Gastrocnemius medialis (tissue), 4 donors: ENCODE data around the gene MMP14. TPM values are rescaled to one million over a fixed set of nuclear protein-coding genes. Genes with fewer than 3 reads are reported as not detected.
A peak's percentile ranks its signal among the peaks of the same experiment; 100 is the strongest.
"Not testable (repeated sequence)": the region's sequence is repeated elsewhere in the genome, so short reads cannot be mapped to it uniquely, and the experiment has no call there.

Experiments used
- ATAC-seq, 2 donors: fragments of 150-250 bp; one replicate each; pipeline ENCODE4 v1.9.1; 2016
- DNase-seq, 2 donors: peaks; one replicate each; pipeline ENCODE4 v3.0.0-alpha.2; 2019
- H3K27ac ChIP-seq, 4 donors: fragments of 200-600 bp; sonication (generic); 1 replicate in 1 of 4; 2 replicates in 3 of 4; pipeline ENCODE4 v1.5.1; 2016 to 2018; ENCODE audit warnings: mild to moderate bottlenecking in 2 of 4, moderate library complexity in 1 of 4
- H3K27me3 ChIP-seq, 3 donors: fragments of 200-600 bp; sonication (generic) in 2 of 3; 1 replicate in 1 of 3; 2 replicates in 2 of 3; pipeline versions ENCODE4 v1.5.1 to v1.6.0; 2016 to 2019; ENCODE audit warnings: mild to moderate bottlenecking in 1 of 3, moderate library complexity in 1 of 3
- H3K36me3 ChIP-seq, 2 donors: fragments of 200-600 bp; sonication (generic) in 1 of 2; one replicate each; pipeline ENCODE4 v1.5.1; 2017 to 2018
- H3K4me1 ChIP-seq, 2 donors: fragments of 200-600 bp; sonication (generic) in 1 of 2; one replicate each; pipeline ENCODE4 v1.5.1; 2016 to 2017; ENCODE audit warnings: mild to moderate bottlenecking in 2 of 2
- H3K4me3 ChIP-seq, 4 donors: fragments of 200-600 bp; sonication (generic) in 3 of 4; 1 replicate in 1 of 4; 2 replicates in 3 of 4; pipeline ENCODE4 v1.5.1; 2016 to 2019; ENCODE audit warnings: mild to moderate bottlenecking in 2 of 4
- H3K9me3 ChIP-seq, 3 donors: fragments of 200-600 bp; sonication (generic) in 2 of 3; 1 replicate in 1 of 3; 2 replicates in 2 of 3; pipeline ENCODE4 v1.5.1; 2016 to 2019
- POLR2A ChIP-seq, 2 donors: fragments of 450-650 bp; IDR thresholded peaks; one replicate each; pipeline ENCODE4 v1.6.1; 2017; ENCODE audit warnings: antibody characterized with exemption in 2 of 2, mild to moderate bottlenecking in 2 of 2, moderate library complexity in 2 of 2
- in situ Hi-C, 4 donors: fragments of 200-750 bp; cut with MboI; loops; one replicate each; pipeline versions ENCODE4 v1.15.0 to v1.8.0; 2017; ENCODE audit warnings: low sequenced_read_pairs in 4 of 4
- intact Hi-C: fragments of 100-400 bp; cut with DNase I; formaldehyde crosslinking; loops from one replicate; pipeline ENCODE4 v1.15.1; 2023; ENCODE audit warnings: low total_unique reads
- total RNA-seq, 4 donors: library from RNA; depleted of rRNA; stranded (reverse); fragments of >200 nt; gene quantifications; one replicate each; pipeline versions ENCODE4 v1.1.0 to v1.2.3, GENCODE V29; 2016
- TF ChIP-seq, protein P1 (sequence below), 5 experiments: fragments of 450-650 bp in 3 of 5; fragments of 200-600 bp in 2 of 5; sonication (generic) in 2 of 5; IDR thresholded peaks in 4 of 5; conservative IDR thresholded peaks in 1 of 5; 1 replicate in 4 of 5; 2 replicates in 1 of 5; pipeline ENCODE4 v1.5.1; 2016 to 2019; ENCODE audit warnings: antibody characterized with exemption in 5 of 5, mild to moderate bottlenecking in 3 of 5, moderate library complexity in 3 of 5

MMP14 gene
- total RNA-seq, 4 donors from 2014 or later: 14.9 to 29.7 (median 20.8) TPM

DNA sequence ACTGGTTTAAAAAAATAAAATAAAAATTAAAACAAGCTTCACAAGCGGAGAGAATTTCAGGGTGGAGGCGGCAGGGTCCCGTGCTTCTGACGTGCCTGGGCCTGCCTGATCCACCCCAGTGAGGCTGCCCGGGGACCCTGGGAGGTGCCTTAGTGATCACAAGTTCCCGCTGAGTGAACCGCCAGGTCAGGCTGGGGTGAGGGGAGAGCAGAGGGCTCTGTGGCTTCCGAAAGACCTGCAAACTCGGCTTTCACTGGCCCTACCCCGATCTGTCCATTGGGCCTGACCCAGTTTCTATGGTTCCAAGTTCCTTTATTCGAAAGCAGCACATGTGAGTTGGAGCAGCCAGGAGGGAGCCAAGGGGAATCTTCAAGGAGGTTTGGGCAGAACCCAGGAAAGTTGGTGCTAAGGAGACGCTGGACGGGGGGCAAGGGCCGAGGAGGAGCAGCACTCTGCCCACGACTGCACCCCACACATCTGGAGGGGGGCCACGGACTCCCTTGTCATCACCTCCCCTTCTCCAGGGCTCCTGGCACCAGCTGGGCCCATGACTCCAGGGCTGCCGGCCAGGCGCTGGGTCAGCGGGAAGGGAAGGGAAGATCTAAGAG is 12.9 kb downstream of the MMP14 start:
- H3K36me3 ChIP-seq: peaks cover 0 to 5% of the 10 kb centered on the region in 2 donors
- in situ Hi-C loops: no loop called here
- peak overlapping the region; percentile 69 to 80 (median 78) for H3K27ac ChIP-seq
- peak overlapping the region in 2 of 4 donors; percentile 8 to 21 for H3K4me3 ChIP-seq
- intact Hi-C loops: no loop called here
- H3K27me3 ChIP-seq: no peaks in the 10 kb centered on the region
- peak; percentile 48 to 51 for ATAC-seq
- peak in 1 of 2 donors; percentile 16 for TF ChIP-seq POLR2A (IDR thresholded peaks at IDR 0.05)
- TF ChIP-seq, protein P1, sequence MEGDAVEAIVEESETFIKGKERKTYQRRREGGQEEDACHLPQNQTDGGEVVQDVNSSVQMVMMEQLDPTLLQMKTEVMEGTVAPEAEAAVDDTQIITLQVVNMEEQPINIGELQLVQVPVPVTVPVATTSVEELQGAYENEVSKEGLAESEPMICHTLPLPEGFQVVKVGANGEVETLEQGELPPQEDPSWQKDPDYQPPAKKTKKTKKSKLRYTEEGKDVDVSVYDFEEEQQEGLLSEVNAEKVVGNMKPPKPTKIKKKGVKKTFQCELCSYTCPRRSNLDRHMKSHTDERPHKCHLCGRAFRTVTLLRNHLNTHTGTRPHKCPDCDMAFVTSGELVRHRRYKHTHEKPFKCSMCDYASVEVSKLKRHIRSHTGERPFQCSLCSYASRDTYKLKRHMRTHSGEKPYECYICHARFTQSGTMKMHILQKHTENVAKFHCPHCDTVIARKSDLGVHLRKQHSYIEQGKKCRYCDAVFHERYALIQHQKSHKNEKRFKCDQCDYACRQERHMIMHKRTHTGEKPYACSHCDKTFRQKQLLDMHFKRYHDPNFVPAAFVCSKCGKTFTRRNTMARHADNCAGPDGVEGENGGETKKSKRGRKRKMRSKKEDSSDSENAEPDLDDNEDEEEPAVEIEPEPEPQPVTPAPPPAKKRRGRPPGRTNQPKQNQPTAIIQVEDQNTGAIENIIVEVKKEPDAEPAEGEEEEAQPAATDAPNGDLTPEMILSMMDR (IDR thresholded peaks at IDR 0.05 in 4 of 5, conservative IDR thresholded peaks at IDR 0.05 in 1 of 5): no peak
- H3K4me1 ChIP-seq: peaks cover 42 to 47% of the 10 kb centered on the region in 2 donors
- DNase-seq: peak; percentile 50 to 66
- H3K9me3 ChIP-seq: no peaks in the 10 kb centered on the region

DNA sequence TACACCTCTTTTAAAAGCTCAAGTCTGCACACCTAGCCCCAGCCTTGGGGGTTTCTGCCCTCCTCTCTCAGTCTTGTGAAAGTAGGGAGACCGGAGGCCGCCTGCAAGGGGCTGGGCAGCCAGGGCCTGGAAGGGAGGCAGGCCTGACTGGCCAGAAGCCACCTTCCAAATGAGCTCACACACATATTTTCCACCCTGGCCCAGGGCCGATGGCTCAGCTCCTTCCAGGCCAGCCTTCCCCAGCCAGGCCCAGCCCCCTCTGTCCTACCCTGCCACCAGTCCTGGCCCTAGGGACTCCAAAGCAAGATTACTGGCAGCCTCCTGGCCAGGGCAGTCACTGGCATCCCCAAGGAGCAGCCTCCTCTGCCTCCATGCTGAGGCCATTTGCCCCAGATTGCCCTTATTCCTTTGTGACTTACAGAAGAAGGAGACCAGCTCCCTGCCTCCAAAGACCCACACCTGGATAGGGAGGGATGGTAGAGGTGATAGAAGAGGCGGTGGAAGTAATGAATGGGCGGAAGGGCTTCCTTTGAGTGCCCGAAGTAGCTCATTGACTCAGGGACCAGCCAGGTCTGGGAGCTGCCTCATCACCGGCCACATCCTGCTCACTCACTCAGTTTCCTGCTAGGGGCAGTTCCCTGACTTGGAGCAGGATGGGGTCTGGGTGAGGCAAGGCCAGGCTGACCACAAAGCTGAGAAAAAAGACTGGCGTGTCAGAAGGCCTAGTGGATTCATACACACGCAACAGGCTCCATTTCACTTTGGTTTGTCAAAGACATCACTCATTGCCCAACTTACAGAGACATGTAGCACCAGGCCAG is 14.8 kb downstream of the MMP14 start:
- Histone ChIP-seq H3K4me1 (peaks cover 42 to 47% of the 10 kb centered on the region in 2 donors), H3K27ac (peak overlapping the region; percentile 67 to 77 (median 72)), H3K27me3 (no peaks in the 10 kb centered on the region), H3K4me3 (no peak overlapping the region), H3K36me3 (no peaks in the 10 kb centered on the region), H3K9me3 (no peaks in the 10 kb centered on the region)
- intact Hi-C loops (loop anchor here (5.0 kb wide), 1 partner anchor 199 kb away; no protein-coding TSS in a partner anchor), in situ Hi-C loops (loop anchor here (10.0 to 25.0 kb wide), 3 partner anchors 286 to 464 kb away; no protein-coding TSS in a partner anchor)
- ATAC-seq (peak; percentile 28 to 35), DNase-seq (peak; percentile 67 to 79)
- no peak for TF ChIP-seq POLR2A (IDR thresholded peaks at IDR 0.05)
- TF ChIP-seq, protein P1 (IDR thresholded peaks at IDR 0.05 in 4 of 5, conservative IDR thresholded peaks at IDR 0.05 in 1 of 5): no peak

DNA sequence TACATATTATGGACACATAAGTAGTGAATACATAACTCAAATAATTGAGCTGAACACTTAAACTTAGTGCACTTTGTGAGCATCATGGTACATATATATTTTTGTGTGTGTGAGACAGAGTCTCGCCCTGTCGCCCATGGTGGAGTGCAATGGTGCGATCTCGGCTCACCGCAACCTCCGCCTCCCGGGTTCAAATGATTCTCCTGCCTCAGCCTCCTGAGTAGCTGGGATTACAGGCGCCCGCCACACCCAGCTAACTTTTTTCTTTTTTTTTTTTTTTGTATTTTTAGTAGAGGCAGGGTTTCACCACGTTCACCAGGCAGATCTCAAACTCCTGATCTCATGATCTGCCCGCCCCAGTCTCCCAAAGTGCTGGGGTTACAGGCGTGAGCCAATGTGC is 15.8 kb downstream of the MMP14 start:
- DNase-seq, H3K9me3 ChIP-seq, H3K36me3 ChIP-seq, H3K4me3 ChIP-seq, ATAC-seq, H3K27me3 ChIP-seq: not testable (repeated sequence)
- Histone ChIP-seq H3K27ac (peak overlapping the region in 1 of 4 donors; percentile 77), H3K4me1 (peaks cover 42 to 47% of the 10 kb centered on the region in 2 donors)
- intact Hi-C loops: loop anchor here (2.0 to 5.0 kb wide), 2 partner anchors 19 to 200 kb away; partner anchors contain the start of gene LRP10
- in situ Hi-C loops: loop anchor here (10.0 to 25.0 kb wide), 3 partner anchors 287 to 465 kb away; no protein-coding TSS in a partner anchor

DNA sequence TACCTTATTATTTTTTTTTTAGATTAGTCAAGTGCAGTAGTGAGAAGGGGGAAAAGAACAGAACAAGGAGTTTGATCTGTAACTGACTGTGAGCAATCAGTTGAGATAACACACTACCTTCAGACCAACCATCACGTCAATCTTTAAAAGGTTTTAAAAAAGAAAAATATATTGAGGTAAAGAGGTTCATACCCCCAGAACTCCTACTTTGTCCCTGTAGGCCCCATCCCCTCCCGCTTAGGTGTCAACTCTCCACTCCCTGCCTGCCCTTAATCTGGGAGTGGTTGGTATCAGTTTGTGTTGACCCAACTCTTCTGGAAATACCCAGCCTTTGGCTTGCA is 16.2 kb downstream of the MMP14 start:
- peaks cover 42 to 46% of the 10 kb centered on the region in 2 donors for H3K4me1 ChIP-seq
- in situ Hi-C loops: loop anchor here (10.0 to 25.0 kb wide), 3 partner anchors 288 to 465 kb away; no protein-coding TSS in a partner anchor
- no peaks in the 10 kb centered on the region for H3K36me3 ChIP-seq

More for the DNA sequence above, 16.2 kb downstream of the MMP14 start:
- no peaks in the 10 kb centered on the region for H3K27me3 ChIP-seq
- intact Hi-C loops: loop anchor here (2.0 to 5.0 kb wide), 2 partner anchors 18 to 200 kb away; partner anchors contain the start of gene LRP10
- H3K4me3 ChIP-seq: no peak overlapping the region
- DNase-seq (no peak), ATAC-seq (no peak)
- no peak for TF ChIP-seq POLR2A (IDR thresholded peaks at IDR 0.05)
- TF ChIP-seq, protein P1 (IDR thresholded peaks at IDR 0.05 in 4 of 5, conservative IDR thresholded peaks at IDR 0.05 in 1 of 5): no peak
- no peak overlapping the region for H3K27ac ChIP-seq
- H3K9me3 ChIP-seq: no peaks in the 10 kb centered on the region
